GM19023 (cell line): ENCODE data around the gene SPTLC3.
A peak's percentile ranks its signal among the peaks of the same experiment; 100 is the strongest.

Experiments
- ATAC-seq: cut with Tn5 transposase; IDR thresholded peaks from one replicate; pipeline ENCODE4 v1.9.1; 2021; ENCODE audit warnings: mild to moderate bottlenecking, moderate library complexity; ENCODE audit not compliant: unreplicated experiment

Gene SPTLC3

DNA sequence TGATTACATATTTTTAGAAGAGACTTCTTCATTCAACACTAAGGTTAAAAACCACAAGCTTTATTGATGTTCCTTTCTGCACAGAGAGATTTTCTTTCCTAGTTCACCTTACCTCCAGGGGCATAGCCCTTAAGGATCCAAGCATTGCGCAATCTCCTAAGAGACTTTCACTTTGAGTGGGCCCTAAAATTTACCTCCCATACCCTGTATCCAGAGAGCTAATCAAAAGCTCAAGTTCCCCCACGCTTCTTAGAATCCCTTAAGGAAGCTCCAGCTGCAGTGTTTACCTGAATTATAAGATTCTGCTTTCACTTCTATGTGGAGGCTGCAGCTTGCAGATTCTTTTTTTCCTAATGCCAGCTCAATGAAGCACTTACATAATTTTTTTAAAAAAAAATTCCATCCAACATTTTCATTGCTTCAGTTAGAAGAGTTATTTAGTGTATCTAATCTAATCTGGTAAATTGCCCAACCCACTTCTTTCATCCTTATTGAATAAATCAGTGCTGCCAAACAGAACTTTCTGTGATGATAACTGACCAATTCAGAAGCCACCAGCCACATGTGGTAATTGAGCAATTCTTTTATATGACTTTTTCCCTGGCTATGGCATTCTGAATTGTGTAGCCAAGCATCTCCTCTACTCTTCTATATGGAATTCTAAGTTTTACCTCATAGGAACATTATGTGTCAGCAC lies 24.6 kb upstream of the SPTLC3 start:
- no peak for ATAC-seq

DNA sequence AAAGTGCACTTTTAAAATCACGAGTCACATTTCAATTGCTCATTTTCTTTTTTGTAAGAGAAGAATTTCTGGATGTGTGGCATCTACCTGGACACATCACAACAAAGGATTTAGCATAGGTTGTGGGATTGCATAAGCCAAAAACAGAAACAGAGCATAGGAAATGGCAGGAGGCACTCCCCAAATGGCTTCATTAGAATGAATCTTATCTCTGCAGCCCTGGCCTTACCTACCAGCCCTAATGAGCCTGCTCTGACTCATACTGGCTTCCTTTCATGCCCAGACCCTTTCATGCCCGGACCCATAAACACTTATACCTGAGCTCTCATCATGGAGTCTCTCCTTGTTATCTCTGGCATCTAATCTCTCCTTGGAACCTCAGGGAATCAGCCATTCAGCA lies 23.9 kb upstream of the SPTLC3 start:
- ATAC-seq, result no peak

DNA sequence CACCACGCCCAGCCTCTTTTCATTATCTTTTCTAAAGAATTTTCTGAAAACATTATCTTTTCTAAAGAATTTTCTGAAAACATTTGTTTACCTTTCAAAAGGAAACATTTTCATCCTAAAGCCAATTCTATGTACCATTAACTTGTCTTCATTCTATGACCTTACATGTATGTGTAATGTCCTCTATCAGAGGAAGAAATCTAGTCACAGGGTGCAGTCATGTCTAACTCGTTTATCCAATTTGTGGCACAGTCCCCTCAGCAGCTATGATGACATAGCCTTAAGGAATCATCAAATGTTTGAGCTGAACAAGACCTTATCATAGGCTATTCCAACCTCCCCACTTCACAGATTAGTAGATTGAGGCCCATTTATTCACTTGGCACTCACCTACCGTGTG lies 21.5 kb upstream of the SPTLC3 start:
- ATAC-seq, result no peak

DNA sequence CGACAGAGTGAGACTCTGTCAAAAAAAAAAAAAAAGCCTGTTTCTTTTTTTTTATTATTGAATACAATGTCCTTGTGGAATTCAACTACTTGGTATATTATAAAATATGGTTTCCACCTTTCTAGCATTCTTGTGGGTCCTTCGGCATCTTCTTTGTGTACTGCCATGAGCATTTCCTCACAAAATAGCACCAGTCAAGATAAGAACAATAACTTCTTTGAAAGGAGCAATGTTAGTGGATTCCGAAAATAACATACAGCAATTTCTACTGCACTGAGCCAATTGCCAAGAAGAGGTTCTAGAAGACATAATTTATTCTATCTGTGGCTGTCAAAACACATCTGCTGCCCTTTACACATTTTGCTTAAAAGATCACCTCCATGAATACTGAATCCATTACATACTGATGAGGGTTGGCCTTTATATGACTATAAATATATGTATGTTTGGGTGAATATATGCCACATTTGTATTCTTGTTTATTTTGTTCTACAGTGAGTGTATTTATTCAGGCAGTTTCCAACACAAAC lies 19.1 kb upstream of the SPTLC3 start:
- no peak for ATAC-seq

DNA sequence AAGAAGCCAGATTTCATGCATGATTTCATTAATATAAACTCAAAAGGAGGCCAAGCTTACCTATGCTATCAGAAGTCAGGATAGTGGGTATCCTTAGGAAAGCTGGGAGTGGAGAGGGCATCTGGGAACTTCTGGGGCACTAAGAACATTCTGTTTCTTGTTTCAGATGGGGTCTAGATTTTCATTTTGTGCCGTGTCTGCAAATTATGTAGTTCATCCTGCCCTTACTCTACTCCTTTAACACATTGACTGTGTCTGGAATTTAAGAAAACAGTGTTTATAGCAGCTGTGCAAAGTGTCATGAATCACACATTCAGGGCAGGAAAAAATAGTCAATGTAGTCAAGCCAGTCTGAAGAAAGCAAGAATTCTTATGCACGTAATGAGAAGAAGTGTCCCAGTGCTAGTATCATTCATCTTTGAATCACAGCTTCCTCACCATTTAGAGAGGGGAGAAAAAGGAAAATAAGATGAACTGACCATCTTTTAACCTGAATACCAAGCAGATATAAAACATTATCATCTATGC lies 11.6 kb upstream of the SPTLC3 start:
- ATAC-seq, result no peak

DNA sequence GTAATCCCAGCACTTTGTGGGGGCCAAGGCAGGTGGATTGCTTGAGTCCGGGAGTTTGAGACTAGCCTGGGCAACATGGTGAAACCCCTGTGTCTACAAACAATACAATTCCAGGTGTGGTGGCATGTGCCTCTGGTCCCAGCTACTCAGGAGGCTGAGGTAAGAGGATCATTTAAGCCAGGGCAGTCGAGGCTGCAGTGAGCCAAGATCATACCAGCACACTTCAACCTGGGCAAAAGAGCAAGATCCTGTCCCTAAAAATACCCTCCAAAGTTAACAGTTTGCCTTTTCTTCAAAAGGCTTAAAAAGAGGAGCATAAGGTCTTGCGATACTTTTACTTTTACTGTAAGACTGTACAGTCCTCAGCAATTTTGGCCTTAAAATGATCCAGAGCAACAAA lies 10.7 kb upstream of the SPTLC3 start:
- ATAC-seq, result no peak

DNA sequence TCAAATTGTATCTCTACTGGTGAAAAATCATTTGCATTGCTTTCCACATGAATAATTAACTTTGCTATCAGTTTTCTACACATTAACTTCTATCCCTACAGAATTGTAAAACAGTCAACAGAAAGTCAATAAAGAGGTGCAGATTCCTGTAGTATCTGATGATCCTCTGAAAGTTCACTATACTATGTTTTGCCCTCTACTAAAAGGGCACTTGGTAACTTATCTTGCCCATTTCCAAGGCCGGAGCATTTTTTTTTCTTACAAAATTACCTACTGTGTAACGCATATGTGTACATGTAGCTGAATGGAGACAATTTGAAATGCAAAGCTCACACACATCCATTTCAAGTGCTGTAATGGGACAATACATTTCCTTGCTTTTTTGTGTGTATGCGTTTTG lies 9.6 kb upstream of the SPTLC3 start:
- no peak for ATAC-seq

DNA sequence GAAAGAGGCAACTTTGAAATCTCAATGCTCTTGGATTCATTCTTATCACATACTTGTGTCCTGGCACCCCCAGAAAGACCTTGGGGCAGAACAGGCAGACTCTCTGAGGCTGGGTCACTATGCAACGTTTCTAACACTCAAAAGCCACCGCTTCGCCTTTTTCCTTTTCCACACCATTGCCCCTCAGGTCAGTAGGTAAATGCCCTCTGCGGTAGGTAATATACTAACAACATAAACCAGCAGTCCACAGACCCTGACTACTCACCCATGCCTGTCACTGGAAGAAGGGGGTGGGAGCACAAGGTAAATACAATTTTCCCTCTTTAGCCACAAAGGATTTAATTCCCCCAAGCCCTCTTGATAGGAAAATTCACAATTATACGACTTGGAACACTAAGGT lies 6.5 kb upstream of the SPTLC3 start:
- ATAC-seq, result no peak

DNA sequence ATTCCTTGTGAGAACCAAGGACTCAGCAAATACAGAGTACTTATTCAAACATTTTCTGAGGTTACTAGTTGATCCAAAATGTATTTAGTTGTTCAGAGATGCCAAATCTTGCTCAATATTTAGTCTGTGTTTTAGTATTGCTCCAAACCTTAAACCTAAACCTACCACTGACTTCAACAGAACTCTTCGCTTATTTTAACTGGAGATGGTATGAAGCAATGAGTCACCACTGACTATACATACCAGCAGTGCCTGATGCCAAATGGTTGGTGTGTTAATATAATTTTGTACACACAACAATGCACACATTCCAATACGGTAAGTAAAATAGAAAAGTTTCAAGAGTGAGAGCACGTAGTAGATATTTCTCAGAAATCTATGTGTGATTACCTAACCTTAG lies 1.9 kb upstream of the SPTLC3 start:
- no peak for ATAC-seq

DNA sequence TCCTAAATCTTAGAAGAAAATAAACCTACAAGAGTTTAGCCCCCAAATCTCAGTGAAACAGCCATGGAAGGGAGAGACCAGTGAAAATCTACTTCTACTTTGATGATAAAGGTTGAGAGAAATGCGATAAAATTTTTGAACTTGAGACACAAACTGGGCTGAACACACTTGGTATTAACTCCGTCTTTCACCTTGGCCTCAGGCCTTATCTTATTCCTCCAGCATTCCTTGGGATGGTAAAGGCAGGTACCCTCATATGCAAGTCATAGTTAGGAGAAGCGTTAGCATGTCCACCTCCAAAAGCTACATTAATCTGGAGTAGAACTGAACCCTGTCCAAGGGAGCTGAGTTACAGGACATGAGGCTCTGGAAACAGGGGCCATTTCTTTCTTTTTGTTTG lies 1.2 kb upstream of the SPTLC3 start:
- no peak for ATAC-seq

DNA sequence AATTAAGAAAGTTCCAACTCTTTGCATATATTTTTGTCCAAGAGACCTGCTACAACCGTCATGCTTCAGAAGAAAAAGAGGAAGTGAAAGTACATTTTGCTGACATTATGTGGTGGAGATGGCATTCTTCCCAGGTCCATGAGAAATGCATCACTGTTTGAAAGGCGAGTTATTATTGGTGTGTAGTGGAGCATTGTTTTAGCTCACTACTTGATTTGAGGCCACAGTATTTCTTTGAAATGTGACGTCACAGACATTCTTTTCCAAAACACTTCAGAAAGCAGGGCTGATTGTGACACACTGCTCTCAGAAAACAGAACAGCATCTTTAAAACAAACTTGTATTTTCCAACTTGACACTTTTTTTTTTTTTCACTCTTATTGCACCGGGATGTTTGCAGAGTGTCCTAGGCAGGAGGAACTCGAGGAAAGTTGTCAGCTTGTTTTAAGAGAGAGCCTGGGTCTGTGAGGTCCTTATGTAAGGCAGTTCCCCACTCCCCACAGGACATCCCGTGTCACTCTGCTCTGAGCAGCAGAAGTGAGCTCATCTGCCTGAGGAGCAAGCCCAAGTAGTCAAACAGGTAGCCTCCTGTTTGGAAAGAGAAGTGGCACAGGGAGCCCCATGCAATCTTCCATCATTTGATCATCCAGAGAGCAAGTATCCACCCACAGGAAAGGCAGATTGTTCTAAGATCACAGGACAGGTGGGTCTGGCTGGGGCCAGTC lies 1.1 kb downstream of the SPTLC3 start:
- peak; percentile 83 for ATAC-seq

DNA sequence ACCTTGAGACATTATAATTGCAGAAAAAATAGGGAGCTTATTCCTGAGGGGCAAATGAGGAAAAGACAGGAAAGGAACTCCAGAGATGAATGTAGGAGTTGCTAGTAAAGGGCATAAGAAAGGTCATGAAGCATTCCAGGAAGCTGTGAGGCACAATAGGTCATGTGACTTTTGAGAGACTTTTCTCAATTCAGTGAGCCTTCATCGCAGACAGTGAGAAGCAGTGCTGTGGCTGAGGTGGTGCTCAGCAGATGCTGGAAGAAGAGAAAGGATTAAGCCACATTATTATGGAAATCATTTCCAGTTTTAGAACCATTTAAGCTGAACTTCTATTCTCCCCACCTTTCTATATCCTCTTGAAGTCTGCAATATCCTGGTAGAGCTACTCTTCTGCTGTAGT lies 4.1 kb downstream of the SPTLC3 start:
- ATAC-seq, result no peak

DNA sequence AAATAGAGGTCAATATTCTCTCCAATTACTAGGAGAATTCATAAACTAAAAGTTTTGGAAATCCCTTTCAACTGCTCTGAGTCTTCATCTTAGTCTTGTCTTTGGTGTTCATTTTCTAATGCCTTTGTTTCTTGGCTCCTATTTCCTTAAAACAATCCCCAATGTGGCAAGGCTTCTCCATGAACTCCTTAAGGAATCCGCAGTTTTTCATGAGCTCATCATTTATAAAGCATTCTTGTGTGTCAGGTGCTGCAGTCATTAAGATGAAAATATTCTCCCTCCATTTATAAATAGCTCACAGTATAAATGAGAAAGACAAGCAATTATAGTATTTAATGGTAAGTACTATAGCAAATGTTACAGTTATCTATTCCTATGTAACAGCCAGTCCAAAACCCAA lies 4.6 kb downstream of the SPTLC3 start:
- ATAC-seq, result no peak

DNA sequence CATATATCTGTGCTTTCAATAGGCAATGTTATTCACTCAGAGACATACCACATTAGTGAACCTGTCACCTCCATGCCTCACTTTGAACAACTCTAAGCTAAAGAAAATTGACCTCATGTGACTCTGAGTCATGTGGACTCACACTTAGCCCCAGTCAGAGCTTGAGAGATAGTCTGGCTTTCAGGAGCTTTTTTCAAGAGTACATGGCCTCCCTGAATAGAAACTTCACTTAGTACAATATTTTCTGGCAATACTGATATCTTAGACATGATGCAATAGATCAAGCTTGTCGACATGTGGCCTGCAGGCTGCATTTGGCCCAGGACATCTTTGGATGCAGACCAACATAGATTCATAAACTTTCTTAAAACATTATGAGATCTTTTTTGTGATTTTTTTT lies 8.5 kb downstream of the SPTLC3 start:
- ATAC-seq, result no peak

DNA sequence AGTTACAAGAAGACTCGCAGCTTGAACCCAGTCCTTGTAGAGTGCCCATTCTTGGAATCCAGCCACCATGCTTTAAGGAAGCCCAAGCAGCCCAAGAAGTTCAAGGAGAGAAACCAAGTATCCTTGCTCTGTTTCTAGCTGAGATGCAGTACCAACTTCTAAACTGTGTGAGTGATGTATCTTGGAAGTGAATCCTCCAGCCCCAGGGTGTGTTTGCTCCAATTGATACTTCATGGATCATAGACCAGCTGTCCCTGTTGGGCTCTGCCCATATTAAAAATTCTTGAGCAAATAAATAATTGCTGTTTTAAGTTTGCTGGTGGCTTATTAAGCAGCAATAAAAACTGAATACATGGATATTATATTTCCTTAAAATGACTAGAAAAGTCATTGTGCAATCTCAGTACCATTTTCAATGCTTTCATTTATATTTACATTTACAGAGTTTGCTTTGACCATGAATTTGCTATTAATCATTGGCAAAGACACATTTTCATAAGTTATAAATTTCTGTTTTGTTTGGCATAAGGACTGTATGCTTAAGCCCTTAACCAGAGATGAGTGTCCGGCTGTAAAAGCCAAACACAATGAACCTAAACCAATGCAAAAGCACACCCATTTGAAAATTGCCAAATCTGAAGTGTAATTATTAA lies 9.2 kb downstream of the SPTLC3 start:
- no peak for ATAC-seq

DNA sequence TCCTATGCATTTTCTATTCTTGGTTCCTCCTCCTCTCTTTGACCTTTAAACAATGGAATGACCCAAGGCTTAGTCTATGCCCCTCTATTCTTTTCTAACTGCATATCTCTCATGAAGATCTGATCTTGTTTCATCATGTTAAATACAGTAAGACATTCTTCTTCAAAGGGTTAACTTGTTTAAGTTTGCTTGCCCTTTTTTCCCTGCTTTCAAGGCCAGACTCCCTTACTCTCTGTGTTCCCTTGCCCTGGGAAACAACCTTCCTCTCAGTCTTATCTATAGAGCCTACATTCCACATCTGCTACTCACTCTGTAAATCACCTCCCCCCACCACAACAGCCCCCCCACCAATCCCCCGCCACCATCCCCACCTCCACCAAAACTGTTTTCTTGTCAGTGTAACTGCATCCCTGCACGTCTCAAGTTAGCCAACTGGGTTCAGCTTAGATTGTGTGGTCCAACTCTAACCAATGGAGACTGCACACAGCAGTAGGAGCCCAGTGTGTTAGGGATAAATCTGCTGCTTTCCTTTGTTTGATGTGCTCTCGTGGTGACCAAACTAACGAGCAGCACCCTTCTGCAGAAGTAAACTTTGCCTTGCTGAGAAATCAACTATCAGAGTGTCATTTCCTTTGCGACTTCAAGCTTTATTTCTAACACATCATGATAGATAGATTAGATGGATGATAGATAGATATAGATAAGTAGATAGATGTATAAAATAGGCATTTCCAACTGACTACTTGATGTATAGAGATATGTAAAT lies 12.6 kb downstream of the SPTLC3 start:
- ATAC-seq, result no peak

DNA sequence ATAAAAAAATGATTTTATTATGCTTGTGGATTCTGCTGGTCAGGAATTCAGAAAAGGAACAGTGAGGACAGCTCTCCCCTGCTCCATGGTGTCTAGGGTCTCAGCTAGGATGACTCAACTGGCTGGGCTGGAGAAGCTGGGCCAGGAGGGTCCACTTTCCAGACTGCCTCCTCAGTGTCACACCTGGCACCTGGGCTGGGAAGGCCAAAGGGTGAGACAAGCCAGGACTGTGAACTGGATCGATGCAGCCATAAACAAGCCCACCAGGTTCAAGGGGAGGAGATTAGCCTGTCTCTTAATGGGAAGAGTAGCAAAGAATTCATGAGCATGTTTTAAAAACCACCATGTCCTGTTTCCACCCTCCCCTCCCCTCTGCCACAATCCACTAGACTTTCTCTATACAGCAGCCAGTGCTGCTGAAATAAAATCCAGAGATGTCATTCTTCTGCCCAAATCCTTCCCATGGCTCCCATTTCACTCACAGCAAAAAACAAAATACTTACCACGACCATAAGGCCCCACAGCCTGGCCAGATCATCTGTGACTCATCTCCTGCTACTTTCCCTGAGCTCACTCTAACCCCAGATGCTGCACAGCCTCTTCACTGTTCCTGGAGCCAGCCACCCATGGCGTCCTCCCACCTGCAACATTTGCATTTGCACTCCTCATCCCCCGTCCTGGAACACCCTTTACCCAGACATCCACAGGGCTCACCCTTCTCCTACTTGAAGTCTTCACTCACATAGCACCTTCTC lies 13.8 kb downstream of the SPTLC3 start:
- ATAC-seq, result no peak

DNA sequence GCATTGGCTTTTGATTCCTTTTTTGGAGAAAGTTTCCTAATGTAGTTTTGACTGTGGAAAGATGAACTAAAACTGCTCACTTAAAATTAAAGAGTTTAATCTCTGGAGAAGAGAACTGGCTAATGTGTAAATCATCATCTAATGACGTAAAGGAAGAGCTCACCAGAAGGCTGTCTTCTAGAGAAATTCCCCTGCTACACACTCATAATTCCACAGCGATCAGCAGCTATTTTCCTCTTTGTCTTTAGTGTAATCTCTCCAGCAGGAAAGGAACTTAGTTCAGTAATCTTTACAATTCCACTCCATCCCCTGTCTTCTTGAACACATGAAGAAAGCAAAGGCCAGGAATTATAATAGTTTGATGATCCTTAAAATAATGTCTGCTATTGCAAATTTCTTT lies 15.8 kb downstream of the SPTLC3 start:
- no peak for ATAC-seq

DNA sequence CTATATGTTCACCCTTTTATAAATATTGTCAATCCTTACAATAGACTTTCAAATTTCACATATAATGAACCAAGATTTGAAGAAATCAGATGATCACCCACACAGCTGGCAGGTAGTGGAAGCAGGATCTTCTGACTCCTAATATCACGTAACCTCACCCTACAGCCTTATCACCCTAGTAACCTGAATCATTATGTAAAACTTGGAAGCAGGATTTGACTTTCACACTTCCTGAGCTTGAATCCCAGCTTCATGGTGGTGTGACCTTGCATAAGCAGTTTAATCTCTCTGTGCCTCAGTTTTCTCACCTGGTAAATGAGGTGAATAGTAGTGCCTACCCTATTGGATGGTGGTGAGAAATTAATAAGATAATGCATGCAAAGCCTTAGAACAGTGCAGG lies 16.4 kb downstream of the SPTLC3 start:
- ATAC-seq, result no peak

DNA sequence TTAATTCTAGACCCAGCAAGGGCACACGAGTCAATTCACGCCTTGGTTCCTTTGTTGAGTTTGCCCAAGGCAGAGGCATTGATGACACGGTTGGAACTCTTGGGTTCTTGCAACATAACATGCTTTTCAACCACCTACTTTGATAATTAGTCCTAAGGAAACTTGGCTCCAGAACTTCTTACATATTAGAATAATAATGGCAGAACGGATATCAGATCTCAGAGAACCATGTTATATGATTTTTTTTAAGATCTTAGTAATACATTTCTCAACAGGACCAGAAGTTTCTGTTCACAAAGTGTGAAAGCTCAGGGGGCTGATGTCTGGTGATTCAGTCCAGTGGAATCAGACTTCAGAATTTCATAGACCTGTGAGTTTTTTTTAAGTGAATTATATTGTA lies 19.2 kb downstream of the SPTLC3 start:
- ATAC-seq, result no peak
